Duodenal mucosa (tissue), 2 donors: ENCODE results near the gene PRRX2.

Source experiments
- H3K27ac ChIP-seq: one replicate; pipeline ENCODE4 v1.7.0; 2013; ENCODE audit warnings: low read depth, low read length
- H3K27me3 ChIP-seq, 2 donors: one replicate each; pipeline ENCODE4 v1.7.0; 2013; ENCODE audit warnings: low read length in 2 of 2, control low read depth in 1 of 2; ENCODE audit not compliant: insufficient read depth in 2 of 2, control insufficient read depth in 1 of 2
- H3K36me3 ChIP-seq, 2 donors: one replicate each; pipeline ENCODE4 v1.7.0; 2013; ENCODE audit warnings: low read length in 2 of 2, control low read depth in 1 of 2; ENCODE audit not compliant: insufficient read depth in 2 of 2, control insufficient read depth in 1 of 2
- H3K4me1 ChIP-seq, 2 donors: one replicate each; pipeline ENCODE4 v1.7.0; 2013; ENCODE audit warnings: low read length in 2 of 2, control low read depth in 1 of 2; ENCODE audit not compliant: insufficient read depth in 2 of 2, control insufficient read depth in 1 of 2
- H3K4me3 ChIP-seq, 2 donors: one replicate each; pipeline ENCODE4 v1.7.0; 2013; ENCODE audit warnings: low read length in 2 of 2, low read depth in 1 of 2
- H3K9ac ChIP-seq, 2 donors: one replicate each; pipeline ENCODE4 v1.7.0; 2013; ENCODE audit warnings: low read length in 2 of 2, low read depth in 1 of 2
- H3K9me3 ChIP-seq, 2 donors: one replicate each; pipeline ENCODE4 v1.7.0; 2013; ENCODE audit warnings: low read length in 2 of 2, control low read depth in 1 of 2; ENCODE audit not compliant: control insufficient read depth in 1 of 2

The PRRX2 gene

DNA sequence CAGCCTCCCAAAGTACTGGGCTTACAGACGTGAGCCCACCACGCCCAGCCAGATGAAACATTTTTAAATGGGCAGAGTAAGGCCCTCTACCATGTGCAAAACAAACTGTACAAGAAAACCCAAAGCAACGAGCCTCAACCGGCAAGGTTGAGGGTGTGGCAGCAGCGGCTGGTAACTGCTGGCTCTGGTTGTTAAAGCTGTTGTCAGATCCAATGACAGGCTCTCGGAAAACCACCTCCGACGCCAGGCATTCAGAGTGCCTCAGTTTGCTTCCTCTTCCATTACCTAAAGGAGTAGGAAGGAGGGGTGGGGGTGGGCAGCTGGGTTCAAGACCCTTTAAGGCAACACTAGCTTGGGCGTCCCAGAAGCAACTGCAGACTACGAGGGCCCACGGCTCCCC lies 21.1 kb upstream of the PRRX2 start:
- Histone ChIP-seq H3K36me3 (peaks cover 0 to under 1% of the 10 kb centered on the region in 2 donors), H3K4me1 (peaks cover 15 to 22% of the 10 kb centered on the region in 2 donors), H3K9me3 (no peaks in the 10 kb centered on the region), H3K9ac (no peak overlapping the region), H3K27me3 (no peaks in the 10 kb centered on the region), H3K27ac (no peak overlapping the region), H3K4me3 (no peak overlapping the region)

DNA sequence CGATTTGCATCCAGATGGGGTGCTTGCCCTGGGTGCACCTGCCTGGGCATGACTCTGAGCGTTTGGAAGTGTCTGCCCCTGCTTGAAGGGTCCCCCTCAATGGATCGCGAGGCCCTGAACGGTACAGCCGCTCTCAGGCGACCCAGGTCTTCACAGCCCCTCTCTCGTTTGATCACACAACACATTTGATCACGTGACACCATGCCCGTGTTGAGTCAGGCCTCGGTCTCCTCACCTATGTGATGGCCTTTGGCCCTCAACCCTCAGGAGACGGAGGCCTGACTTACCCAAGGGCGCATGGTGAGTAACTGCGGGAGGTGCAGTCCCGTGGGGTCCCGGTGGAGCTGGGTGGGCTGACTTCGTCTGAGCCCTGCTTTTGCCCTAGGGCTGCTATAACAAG lies 20.5 kb upstream of the PRRX2 start:
- Histone ChIP-seq H3K4me1 (peaks cover 15 to 21% of the 10 kb centered on the region in 2 donors), H3K27ac (no peak overlapping the region), H3K9me3 (no peaks in the 10 kb centered on the region), H3K4me3 (no peak overlapping the region), H3K36me3 (no peaks in the 10 kb centered on the region), H3K27me3 (no peaks in the 10 kb centered on the region), H3K9ac (no peak overlapping the region)

DNA sequence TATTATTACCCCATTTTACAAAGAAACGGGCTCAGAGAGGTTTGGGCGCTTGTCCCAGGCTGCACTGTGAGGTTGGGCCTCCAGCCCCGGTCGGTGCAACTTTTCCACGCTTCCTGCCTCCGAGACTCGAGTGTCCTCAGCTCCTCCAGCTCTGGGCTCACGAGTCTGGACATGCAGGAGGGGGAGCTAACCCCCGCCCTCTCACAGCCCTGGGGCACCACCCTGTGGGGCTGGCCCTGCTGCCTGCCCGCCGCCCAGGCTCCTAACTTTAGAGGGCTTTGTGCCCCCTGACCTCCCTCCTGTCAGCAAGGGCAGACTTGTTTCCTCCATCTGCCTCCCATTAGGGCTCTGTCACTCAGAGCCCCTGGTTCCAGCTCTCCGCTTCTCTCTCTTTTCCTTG lies 19.2 kb upstream of the PRRX2 start:
- H3K4me3 ChIP-seq: no peak overlapping the region
- H3K36me3 ChIP-seq: no peaks in the 10 kb centered on the region
- no peak overlapping the region for H3K27ac ChIP-seq

DNA sequence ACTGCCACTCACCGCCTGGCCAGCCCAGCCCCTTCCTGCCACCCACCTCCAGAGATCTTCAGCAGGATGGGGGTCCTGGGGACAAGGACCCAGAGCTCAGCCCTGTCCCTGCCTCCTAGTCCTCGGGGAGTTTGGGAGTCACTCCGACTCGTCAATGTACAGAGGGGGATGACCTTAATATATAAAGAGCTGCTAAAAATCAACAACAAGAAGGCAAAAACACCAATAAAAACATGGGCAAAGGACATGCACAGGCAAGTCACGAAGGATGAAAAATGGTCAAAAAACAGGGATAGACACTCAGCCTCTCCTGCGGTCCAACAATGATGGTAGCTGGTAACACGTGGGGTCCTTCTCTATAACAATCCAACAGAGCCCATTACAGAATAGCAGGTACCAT lies 18.8 kb upstream of the PRRX2 start:
- Histone ChIP-seq H3K4me1 (peaks cover 0 to 3% of the 10 kb centered on the region in 2 donors), H3K36me3 (no peaks in the 10 kb centered on the region), H3K9me3 (no peaks in the 10 kb centered on the region), H3K9ac (no peak overlapping the region), H3K27me3 (no peaks in the 10 kb centered on the region), H3K4me3 (no peak overlapping the region), H3K27ac (no peak overlapping the region)

More for the DNA sequence above, 19.2 kb upstream of the PRRX2 start:
- no peak overlapping the region for H3K9ac ChIP-seq
- H3K9me3 ChIP-seq: no peaks in the 10 kb centered on the region
- peaks cover 2 to 7% of the 10 kb centered on the region in 2 donors for H3K4me1 ChIP-seq
- H3K27me3 ChIP-seq: no peaks in the 10 kb centered on the region

DNA sequence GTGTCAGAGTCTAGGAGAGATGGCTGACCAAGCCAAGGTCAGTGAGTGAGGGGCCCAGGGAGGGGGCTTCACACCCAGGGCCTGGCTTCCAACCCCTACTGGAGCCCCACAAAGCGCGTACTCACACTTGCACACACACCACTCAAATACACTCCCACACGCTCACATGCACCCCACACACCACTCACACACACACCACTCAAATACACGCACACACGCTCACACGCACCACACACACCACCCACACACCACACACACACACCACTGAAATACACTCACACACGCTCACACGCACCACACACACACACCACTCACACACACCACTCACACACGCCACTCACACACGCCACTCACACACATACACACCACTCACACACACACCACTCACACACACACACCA lies 17.8 kb upstream of the PRRX2 start:
- Histone ChIP-seq H3K27ac (no peak overlapping the region), H3K27me3 (no peaks in the 10 kb centered on the region), H3K36me3 (no peaks in the 10 kb centered on the region), H3K9me3 (no peaks in the 10 kb centered on the region), H3K4me1 (no peaks in the 10 kb centered on the region), H3K9ac (no peak overlapping the region), H3K4me3 (no peak overlapping the region)

DNA sequence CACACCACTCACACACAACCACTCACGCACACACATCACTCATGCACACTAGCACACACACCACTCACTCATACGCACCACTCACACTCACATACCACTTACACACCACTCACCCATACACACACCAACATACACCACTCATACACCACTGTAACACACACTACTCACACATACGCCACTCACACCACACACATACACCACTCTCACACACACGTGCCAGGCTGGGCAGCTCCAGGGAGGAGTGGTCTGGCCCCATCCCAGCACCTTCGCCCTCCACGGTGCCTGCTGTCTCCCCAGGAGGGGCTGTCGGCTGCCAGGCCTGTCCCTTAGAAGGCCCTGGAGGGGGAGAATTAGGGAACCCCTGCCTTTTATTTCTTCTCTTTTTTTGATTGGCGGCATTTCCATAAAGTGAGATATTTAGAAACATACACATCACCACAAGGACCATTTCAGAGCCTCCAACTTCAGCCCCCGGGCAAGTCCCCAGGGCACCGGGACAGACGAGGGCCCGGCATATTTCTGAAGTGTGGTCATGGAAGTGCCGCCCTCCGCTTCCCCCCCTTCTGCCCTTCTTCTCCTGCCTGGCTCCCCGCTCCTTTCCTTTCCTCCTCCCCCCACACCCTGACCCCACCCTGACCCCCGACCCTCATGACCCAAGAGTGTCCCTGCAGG lies 17.2 kb upstream of the PRRX2 start:
- H3K9me3 ChIP-seq: no peaks in the 10 kb centered on the region
- H3K36me3 ChIP-seq: no peaks in the 10 kb centered on the region
- H3K9ac ChIP-seq: no peak overlapping the region
- no peaks in the 10 kb centered on the region for H3K27me3 ChIP-seq
- no peak overlapping the region for H3K27ac ChIP-seq
- H3K4me1 ChIP-seq: no peaks in the 10 kb centered on the region
- H3K4me3 ChIP-seq: no peak overlapping the region

DNA sequence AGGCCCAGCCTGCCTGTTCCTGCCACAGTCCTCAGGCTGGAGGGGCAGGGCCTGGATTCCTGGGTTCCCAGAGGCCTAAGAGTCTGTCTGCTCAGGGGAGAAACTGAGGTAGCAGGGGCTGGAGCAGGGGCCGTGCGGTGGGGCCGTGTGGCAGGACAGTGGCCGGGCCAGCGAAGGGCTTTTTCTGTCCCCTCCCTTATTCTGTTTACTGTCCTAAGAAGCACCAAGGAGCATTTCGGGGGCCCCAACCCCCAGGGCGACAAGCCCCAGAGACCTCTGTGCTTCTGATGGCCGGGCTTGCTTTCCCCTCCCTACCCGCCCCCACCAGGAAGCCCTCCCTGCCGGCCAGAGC lies 16.7 kb upstream of the PRRX2 start:
- H3K9ac ChIP-seq: no peak overlapping the region
- H3K36me3 ChIP-seq: no peaks in the 10 kb centered on the region
- no peaks in the 10 kb centered on the region for H3K4me1 ChIP-seq
- no peaks in the 10 kb centered on the region for H3K9me3 ChIP-seq
- H3K27ac ChIP-seq: no peak overlapping the region
- H3K27me3 ChIP-seq: no peaks in the 10 kb centered on the region
- no peak overlapping the region for H3K4me3 ChIP-seq

DNA sequence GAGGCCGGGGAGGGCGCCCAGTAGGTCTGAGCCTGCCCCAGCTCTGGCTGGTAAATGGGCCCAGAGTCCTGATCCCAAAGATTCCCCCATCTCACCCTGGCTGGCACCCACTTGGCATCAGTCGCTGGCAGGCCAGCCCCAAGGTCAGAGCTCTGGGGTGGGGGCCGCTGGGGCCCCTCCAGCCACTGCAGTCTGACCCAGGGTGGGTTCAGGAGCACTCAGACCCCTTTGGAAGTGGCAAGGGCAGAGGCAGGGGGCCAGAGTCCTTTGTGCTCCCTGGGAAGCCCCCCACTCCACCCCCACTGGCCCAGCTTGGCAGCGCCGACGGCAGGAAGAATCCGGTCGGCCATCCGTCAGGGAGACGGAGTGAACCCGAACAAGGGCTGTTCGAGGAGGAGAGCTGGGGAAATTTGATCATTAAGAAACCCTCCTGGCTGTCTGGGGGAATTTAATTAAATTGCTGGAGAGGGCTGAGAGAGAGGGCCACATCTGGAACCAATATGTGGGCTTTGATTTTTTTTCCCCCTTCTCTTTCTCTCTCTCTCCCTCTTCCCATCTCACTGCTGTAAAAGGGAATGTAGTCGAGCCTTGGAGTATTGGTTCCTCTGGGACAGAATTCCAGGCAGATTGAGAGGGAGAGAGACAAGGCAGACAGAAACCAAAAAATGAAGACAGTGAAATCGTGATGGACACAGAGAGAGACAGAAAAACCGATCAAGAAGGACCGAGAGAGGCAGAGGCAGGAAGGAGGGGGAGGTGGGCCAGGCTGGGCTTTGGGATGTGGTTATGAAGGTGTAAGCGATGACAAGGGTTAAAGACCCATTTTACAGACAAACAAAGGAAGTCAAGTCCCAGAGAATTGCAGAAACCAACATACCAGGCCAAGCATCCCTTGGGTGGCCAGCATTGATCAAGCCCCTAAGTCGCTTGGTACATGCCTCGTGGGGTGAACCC lies 15.4 kb upstream of the PRRX2 start:
- H3K36me3 ChIP-seq: no peaks in the 10 kb centered on the region
- no peak overlapping the region for H3K9ac ChIP-seq
- no peaks in the 10 kb centered on the region for H3K27me3 ChIP-seq
- no peaks in the 10 kb centered on the region for H3K9me3 ChIP-seq
- H3K4me3 ChIP-seq: no peak overlapping the region
- peaks cover 8 to 10% of the 10 kb centered on the region in 2 donors for H3K4me1 ChIP-seq
- no peak overlapping the region for H3K27ac ChIP-seq

DNA sequence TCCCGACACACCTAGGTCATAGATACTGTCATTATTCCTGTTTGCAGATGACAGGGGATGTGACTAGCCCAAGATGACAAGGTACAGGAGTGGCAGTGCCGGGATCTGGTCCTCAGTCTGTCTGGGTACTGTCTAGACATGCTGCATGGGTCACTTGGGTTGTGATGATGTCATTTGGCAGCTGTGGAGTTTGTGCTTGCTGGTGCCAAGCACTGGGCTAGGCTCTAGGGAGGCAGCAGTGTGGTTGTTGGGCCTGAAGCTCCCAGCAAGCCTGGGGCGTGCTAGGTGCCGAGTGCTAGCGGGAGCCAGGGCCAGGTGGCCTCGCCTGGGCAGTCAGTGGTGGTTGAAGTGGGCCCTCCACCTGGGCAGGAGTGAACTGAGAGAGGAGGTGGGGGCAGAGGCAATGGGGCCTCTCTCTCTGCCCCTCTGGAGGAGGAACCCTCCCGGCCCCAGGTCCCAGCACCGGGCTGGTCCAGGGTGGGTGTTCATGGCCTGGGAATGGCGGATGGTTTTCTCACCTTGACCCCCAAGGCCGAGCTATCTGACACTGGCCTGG lies 14.7 kb upstream of the PRRX2 start:
- H3K4me1 ChIP-seq: peaks cover 8 to 11% of the 10 kb centered on the region in 2 donors
- H3K36me3 ChIP-seq: no peaks in the 10 kb centered on the region
- H3K9me3 ChIP-seq: no peaks in the 10 kb centered on the region
- no peak overlapping the region for H3K4me3 ChIP-seq
- H3K27ac ChIP-seq: no peak overlapping the region
- H3K9ac ChIP-seq: no peak overlapping the region
- H3K27me3 ChIP-seq: no peaks in the 10 kb centered on the region
